Panc1 (cell line): ENCODE measurements around the gene ZNF552.

Source experiments
- POLR2AphosphoS5 ChIP-seq: IDR thresholded peaks from 2 replicates; pipeline ENCODE4 v1.6.1; 2012; ENCODE audit warnings: mild to moderate bottlenecking, low read depth, low read length, moderate library complexity
- SIN3A ChIP-seq: IDR thresholded peaks from 2 replicates; pipeline ENCODE4 v1.6.1; 2012; ENCODE audit warnings: low read depth, mild to moderate bottlenecking, low read length, moderate library complexity, borderline replicate concordance; ENCODE audit not compliant: insufficient read depth
- TCF7L2 ChIP-seq: IDR thresholded peaks from 2 replicates; pipeline ENCODE4 v1.6.1; 2011; ENCODE audit warnings: mild to moderate bottlenecking, low read depth, low read length, inconsistent platforms
- TF ChIP-seq, protein P1 (sequence below): fragments of 450-650 bp; IDR thresholded peaks from 2 replicates; pipeline ENCODE4 v1.5.1; 2017; ENCODE audit warnings: mild to moderate bottlenecking
- TF ChIP-seq, protein P2 (sequence below), 2 experiments: IDR thresholded peaks; 2 replicates each; pipeline ENCODE4 v1.6.1; 2011 to 2012; ENCODE audit warnings: low read depth in 2 of 2, control low read depth in 1 of 2, low read length in 1 of 2, mild to moderate bottlenecking in 1 of 2, moderate library complexity in 1 of 2; ENCODE audit not compliant: insufficient read depth in 1 of 2

DNA sequence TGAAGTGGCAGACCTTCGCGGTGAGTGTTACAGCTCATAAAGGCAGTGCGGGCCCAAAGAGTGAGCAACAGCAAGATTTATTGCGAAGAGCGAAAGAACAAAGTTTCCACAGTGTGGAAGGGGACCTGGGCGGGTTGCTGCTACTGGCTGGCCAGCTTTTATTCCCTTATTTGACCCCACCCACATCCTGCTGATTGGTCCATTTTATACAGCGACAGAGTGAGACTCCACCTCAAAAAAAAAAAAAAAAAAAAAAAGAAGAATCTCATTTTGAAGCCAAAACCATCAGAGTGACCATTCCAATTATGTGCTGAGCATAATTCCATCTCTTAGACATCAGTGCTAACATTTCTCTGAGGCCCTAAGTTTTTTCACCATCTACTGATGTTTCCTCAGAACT is 1.9 kb upstream of the ZNF552 start:
- TF ChIP-seq, protein P1, sequence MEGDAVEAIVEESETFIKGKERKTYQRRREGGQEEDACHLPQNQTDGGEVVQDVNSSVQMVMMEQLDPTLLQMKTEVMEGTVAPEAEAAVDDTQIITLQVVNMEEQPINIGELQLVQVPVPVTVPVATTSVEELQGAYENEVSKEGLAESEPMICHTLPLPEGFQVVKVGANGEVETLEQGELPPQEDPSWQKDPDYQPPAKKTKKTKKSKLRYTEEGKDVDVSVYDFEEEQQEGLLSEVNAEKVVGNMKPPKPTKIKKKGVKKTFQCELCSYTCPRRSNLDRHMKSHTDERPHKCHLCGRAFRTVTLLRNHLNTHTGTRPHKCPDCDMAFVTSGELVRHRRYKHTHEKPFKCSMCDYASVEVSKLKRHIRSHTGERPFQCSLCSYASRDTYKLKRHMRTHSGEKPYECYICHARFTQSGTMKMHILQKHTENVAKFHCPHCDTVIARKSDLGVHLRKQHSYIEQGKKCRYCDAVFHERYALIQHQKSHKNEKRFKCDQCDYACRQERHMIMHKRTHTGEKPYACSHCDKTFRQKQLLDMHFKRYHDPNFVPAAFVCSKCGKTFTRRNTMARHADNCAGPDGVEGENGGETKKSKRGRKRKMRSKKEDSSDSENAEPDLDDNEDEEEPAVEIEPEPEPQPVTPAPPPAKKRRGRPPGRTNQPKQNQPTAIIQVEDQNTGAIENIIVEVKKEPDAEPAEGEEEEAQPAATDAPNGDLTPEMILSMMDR = no peak
- TF ChIP-seq, protein P2, sequence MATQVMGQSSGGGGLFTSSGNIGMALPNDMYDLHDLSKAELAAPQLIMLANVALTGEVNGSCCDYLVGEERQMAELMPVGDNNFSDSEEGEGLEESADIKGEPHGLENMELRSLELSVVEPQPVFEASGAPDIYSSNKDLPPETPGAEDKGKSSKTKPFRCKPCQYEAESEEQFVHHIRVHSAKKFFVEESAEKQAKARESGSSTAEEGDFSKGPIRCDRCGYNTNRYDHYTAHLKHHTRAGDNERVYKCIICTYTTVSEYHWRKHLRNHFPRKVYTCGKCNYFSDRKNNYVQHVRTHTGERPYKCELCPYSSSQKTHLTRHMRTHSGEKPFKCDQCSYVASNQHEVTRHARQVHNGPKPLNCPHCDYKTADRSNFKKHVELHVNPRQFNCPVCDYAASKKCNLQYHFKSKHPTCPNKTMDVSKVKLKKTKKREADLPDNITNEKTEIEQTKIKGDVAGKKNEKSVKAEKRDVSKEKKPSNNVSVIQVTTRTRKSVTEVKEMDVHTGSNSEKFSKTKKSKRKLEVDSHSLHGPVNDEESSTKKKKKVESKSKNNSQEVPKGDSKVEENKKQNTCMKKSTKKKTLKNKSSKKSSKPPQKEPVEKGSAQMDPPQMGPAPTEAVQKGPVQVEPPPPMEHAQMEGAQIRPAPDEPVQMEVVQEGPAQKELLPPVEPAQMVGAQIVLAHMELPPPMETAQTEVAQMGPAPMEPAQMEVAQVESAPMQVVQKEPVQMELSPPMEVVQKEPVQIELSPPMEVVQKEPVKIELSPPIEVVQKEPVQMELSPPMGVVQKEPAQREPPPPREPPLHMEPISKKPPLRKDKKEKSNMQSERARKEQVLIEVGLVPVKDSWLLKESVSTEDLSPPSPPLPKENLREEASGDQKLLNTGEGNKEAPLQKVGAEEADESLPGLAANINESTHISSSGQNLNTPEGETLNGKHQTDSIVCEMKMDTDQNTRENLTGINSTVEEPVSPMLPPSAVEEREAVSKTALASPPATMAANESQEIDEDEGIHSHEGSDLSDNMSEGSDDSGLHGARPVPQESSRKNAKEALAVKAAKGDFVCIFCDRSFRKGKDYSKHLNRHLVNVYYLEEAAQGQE (IDR thresholded peaks at IDR 0.05; ENCODE audit: insufficient read depth in 1 of 2, low read depth in 2 of 2, low read length in 1 of 2) = no peak
- no peak for TF ChIP-seq POLR2AphosphoS5
- no peak for TF ChIP-seq SIN3A
- no peak for TF ChIP-seq TCF7L2
